Glutamatergic neuron (in vitro differentiated cells): ENCODE results near the gene RAB40C. TPM values are rescaled to one million over a fixed set of nuclear protein-coding genes. Genes with fewer than 3 reads are reported as not detected.

Source experiments
- DNase-seq: peaks from one replicate; pipeline ENCODE4 v3.0.0; 2022
- H3K27ac Mint-ChIP-seq: one replicate; pipeline ENCODE4 v1.8.0; 2020; ENCODE audit warnings: mild to moderate bottlenecking, mixed read lengths, inconsistent platforms; ENCODE audit not compliant: unreplicated experiment
- H3K27me3 Mint-ChIP-seq: one replicate; pipeline ENCODE4 v1.8.0; 2020; ENCODE audit warnings: mild to moderate bottlenecking, moderate library complexity, mixed read lengths, inconsistent platforms; ENCODE audit not compliant: unreplicated experiment
- H3K36me3 Mint-ChIP-seq: one replicate; pipeline ENCODE4 v1.8.0; 2020; ENCODE audit warnings: mild to moderate bottlenecking, mixed read lengths, inconsistent platforms; ENCODE audit not compliant: unreplicated experiment
- H3K4me1 Mint-ChIP-seq: one replicate; pipeline ENCODE4 v1.8.0; 2020; ENCODE audit warnings: mild to moderate bottlenecking, low read depth, mixed read lengths, inconsistent platforms; ENCODE audit not compliant: unreplicated experiment
- H3K4me3 Mint-ChIP-seq: one replicate; pipeline ENCODE4 v1.8.0; 2020; ENCODE audit warnings: mild to moderate bottlenecking, mixed read lengths, inconsistent platforms; ENCODE audit not compliant: unreplicated experiment
- H3K9me3 Mint-ChIP-seq: one replicate; pipeline ENCODE4 v1.8.0; 2020; ENCODE audit warnings: mild to moderate bottlenecking, moderate library complexity, mixed read lengths, inconsistent platforms; ENCODE audit not compliant: unreplicated experiment
- total RNA-seq: library from RNA; stranded (reverse); fragmentation: NEBNext Ultra II Directional; extraction: Animal tissue kit (Norgen Biotek cat#: 25700); gene quantifications from one replicate; pipeline ENCODE4 v1.2.1, GENCODE V29; 2021; ENCODE audit not compliant: unreplicated experiment
- TF ChIP-seq, protein P1 (sequence below): fragments of 200-600 bp; sonication (generic); IDR thresholded peaks from one replicate; pipeline ENCODE4 v1.5.0; 2021; ENCODE audit not compliant: partially characterized antibody, unreplicated experiment

The RAB40C gene
- total RNA-seq, 1 donor from 2014 or later, result 48.3 TPM

DNA sequence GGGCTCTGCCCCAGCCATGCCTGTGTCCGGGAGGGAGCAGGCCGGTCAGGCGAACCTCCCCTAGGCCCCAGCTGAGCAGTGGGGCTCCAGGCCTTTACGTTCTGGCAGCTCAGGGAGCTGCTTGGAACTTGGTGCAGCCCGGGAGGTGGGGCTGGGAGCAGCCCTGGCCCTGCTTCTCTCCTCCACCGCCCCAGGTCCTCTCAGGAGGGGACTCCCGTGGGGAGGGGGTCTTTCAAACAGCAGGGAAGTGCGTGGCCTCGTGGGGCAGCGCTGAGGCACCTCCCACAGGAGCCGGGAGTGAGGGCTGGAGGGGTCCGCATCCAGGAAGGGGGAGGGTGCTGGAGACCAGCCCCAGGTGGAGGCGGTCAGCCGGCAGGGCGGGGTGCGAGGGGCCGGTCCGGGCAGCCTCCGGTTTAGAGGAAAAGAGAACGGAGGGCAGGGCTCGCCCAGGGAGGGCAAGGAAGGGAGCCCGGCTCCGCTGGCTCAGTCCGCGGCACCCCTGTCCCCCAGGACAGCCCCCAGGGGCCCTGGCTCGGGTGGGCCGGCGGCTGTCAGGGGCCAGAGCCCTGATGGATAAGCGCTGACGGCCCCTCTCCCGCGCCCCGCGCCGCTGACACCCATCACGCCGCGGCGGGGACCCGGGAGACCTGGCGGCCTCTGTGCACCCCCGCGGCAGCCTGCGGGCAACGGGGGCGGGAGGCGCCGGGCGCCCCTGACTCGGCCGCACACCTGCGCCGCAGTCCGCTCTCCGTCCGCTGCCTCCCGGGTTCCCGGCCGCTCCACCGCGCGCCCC, 30.3 kb upstream of the RAB40C start:
- Mint-ChIP-seq H3K36me3 (no peaks in the 10 kb centered on the region), H3K27ac (no peak overlapping the region), H3K4me1 (peaks cover 5% of the 10 kb centered on the region), H3K9me3 (peaks cover 6% of the 10 kb centered on the region), H3K27me3 (peaks cover 6% of the 10 kb centered on the region), H3K4me3 (no peak overlapping the region)
- no peak for DNase-seq
- TF ChIP-seq, protein P1, sequence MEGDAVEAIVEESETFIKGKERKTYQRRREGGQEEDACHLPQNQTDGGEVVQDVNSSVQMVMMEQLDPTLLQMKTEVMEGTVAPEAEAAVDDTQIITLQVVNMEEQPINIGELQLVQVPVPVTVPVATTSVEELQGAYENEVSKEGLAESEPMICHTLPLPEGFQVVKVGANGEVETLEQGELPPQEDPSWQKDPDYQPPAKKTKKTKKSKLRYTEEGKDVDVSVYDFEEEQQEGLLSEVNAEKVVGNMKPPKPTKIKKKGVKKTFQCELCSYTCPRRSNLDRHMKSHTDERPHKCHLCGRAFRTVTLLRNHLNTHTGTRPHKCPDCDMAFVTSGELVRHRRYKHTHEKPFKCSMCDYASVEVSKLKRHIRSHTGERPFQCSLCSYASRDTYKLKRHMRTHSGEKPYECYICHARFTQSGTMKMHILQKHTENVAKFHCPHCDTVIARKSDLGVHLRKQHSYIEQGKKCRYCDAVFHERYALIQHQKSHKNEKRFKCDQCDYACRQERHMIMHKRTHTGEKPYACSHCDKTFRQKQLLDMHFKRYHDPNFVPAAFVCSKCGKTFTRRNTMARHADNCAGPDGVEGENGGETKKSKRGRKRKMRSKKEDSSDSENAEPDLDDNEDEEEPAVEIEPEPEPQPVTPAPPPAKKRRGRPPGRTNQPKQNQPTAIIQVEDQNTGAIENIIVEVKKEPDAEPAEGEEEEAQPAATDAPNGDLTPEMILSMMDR, result no peak

DNA sequence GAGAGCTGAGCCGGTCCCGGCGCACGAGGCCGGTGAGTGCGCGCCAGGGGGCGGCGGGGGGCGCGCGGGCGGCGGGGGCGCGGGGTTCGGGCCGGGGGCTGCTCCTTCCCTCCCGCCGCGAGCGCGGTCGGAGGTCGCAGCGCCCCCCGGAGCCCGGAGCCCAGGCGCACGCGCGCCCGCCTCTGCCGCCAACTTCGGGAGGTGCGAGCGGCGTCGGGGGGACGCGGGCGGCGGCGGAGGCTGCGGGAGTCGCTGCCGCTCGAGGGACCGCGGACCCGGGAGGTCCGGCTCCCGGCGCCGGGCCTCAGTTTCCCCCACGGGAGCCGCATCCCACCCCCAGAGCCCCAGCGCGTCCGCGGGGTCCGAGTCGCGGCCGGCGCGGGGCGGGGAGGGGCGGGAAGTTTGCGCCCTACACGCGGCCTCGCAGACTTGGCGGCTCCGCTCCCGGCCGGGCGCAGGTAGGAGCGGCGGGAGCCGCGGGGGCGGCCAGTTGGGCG, 29.6 kb upstream of the RAB40C start, which contains the start of gene PRR35:
PRR35 (plus strand) TSS at position 191 of the 497 bp plus-strand sequence. CDS start 2,901 bp downstream, outside the sequence.
- Mint-ChIP-seq H3K9me3 (peaks cover 6% of the 10 kb centered on the region), H3K36me3 (no peaks in the 10 kb centered on the region), H3K4me3 (no peak within 1 kb of the TSS), H3K27me3 (peaks cover 6% of the 10 kb centered on the region), H3K4me1 (peaks cover 6% of the 10 kb centered on the region), H3K27ac (no peak within 1 kb of the TSS)
- TF ChIP-seq, protein P1, result no peak
- no peak for DNase-seq

DNA sequence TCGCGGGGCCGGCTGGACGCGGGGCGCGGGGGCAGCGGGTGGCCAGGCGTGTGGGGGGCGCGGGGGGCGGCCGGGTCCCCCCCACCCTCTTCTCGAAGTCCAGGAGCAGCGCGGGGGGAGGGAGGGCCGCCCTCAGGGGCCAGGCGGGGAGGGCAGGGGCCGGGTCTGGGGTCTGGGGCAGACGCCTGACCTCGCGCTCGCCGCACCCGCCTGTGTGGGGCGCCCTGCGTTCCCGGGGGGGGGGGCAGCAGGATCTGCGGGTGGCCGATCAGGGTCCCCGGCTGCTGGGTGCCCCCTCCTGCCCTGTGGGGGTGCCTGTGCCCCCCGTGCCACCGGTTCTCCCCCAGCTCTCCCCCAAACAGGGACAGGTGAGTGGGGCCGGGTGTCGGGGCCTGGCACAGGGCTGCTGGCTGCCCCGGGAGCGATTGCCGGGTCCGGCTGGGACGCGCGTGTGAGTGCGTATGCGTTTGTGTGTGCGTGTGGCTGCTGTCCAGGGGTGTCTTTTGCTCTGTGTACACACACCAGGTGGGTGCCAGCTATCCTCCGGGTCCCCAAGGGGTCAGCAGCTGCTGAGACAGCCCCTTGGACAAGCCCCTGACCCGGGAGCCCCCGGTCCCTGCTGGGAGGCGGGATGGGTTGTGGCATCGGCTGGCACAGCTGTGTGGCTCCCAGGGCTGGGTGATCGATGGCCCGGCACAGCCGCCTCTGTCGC, 29.0 kb upstream of the RAB40C start:
- Mint-ChIP-seq H3K4me3 (no peak overlapping the region), H3K36me3 (no peaks in the 10 kb centered on the region), H3K27ac (no peak overlapping the region), H3K27me3 (peaks cover 6% of the 10 kb centered on the region), H3K9me3 (peaks cover 6% of the 10 kb centered on the region), H3K4me1 (peaks cover 6% of the 10 kb centered on the region)
- TF ChIP-seq, protein P1, result no peak
- DNase-seq, result no peak

DNA sequence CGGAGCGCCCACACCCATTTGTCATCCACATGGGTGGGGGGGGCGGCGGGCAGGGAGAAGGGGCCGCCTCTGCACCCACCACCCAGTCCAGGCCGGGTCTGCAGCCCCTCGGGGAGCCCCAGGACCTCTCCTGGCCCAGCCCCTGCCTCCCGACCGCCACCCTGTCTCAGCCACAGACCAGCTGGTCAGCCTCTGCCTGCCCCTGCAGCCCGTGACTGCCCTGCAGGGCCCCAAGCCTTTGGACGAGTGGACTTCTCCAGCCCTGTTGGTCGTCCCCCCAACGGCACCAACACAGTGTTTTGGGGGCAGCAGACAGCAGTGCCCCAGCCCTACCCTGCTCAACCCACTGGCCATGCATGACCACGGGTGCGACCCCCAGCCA, 28.5 kb upstream of the RAB40C start:
- H3K9me3 Mint-ChIP-seq, result peaks cover 6% of the 10 kb centered on the region
- no peak overlapping the region for H3K27ac Mint-ChIP-seq
- no peak overlapping the region for H3K4me3 Mint-ChIP-seq
- no peak for DNase-seq
- peaks cover 6% of the 10 kb centered on the region for H3K4me1 Mint-ChIP-seq
- peaks cover 6% of the 10 kb centered on the region for H3K27me3 Mint-ChIP-seq
- no peaks in the 10 kb centered on the region for H3K36me3 Mint-ChIP-seq
- TF ChIP-seq, protein P1, result no peak
